ENCODE results near the gene SLC34A1.
"Not testable (repeated sequence)": the region's sequence is repeated elsewhere in the genome, so short reads cannot be mapped to it uniquely, and the experiment has no call there.

SLC34A1 gene

GRCh38 chr5:177369645-177370440 lies 14.4 kb upstream of the SLC34A1 start:
- no peak for DNase-seq

GRCh38 chr5:177370488-177371119 lies 13.6 kb upstream of the SLC34A1 start:
- peak in 1 of 4 experiments; percentile 37 for DNase-seq

GRCh38 chr5:177371120-177372033 lies 12.9 kb upstream of the SLC34A1 start:
- DNase-seq = no peak

- DNase-seq = peak in 1 of 4 experiments; percentile 19
Measured at GRCh38 chr5:177372034-177372896, 12.0 kb upstream of the SLC34A1 start.

- DNase-seq = no peak
Measured at GRCh38 chr5:177372910-177373309, 11.3 kb upstream of the SLC34A1 start.

GRCh38 chr5:177373806-177374205 lies 10.4 kb upstream of the SLC34A1 start:
- no peak for DNase-seq

GRCh38 chr5:177374211-177374610 lies 10.0 kb upstream of the SLC34A1 start:
- DNase-seq = no peak

- DNase-seq = not testable (repeated sequence)
Measured at GRCh38 chr5:177375516-177375915, 8.7 kb upstream of the SLC34A1 start.

- no peak for DNase-seq
Measured at GRCh38 chr5:177376107-177376506, 8.1 kb upstream of the SLC34A1 start.

- DNase-seq = no peak
Measured at GRCh38 chr5:177377851-177378776, 6.1 kb upstream of the SLC34A1 start.

GRCh38 chr5:177378884-177379883 lies 5.0 kb upstream of the SLC34A1 start:
- no peak for DNase-seq

GRCh38 chr5:177380805-177381126 lies 3.5 kb upstream of the SLC34A1 start:
- no peak for DNase-seq

- peak in 1 of 4 experiments; percentile 37 for DNase-seq
Measured at GRCh38 chr5:177382423-177383029, 1.7 kb upstream of the SLC34A1 start.

GRCh38 chr5:177383181-177383580 lies 1.1 kb upstream of the SLC34A1 start:
- no peak for DNase-seq

GRCh38 chr5:177385720-177386119 lies 1.5 kb downstream of the SLC34A1 start:
- no peak for DNase-seq

- DNase-seq = no peak
Measured at GRCh38 chr5:177386542-177386941, 2.3 kb downstream of the SLC34A1 start.

- no peak for DNase-seq
Measured at GRCh38 chr5:177387405-177387804, 3.2 kb downstream of the SLC34A1 start.

GRCh38 chr5:177388521-177389052 lies 4.4 kb downstream of the SLC34A1 start:
- no peak for DNase-seq
